GM12878 (cell line): ENCODE results near the gene GJD2. TPM values are rescaled to one million over a fixed set of nuclear protein-coding genes. Genes with fewer than 3 reads are reported as not detected.

Experiments
- ATAC-seq: fragments of 200-7000 bp; cut with Tn5 transposase; 3 replicates; pipeline ENCODE4 v1.9.1; 2020; ENCODE audit warnings: mild to moderate bottlenecking, moderate library complexity
- BruUV-seq: library from RNA; stranded (reverse); fragments of 400-500 nt; replicated peaks from 2 replicates; lab custom pipeline; 2021; lab: Mats Ljungman, UMichigan
- CTCF ChIA-PET: fragments of 300-600 bp; sonication (Branson Sonifier 250); formaldehyde crosslinking; extraction: SDS; loops from one replicate; lab custom pipeline; 2021; ENCODE audit warnings: inconsistent platforms; lab: Yijun Ruan, JAX
- POLR2A ChIA-PET: fragments of 350-600 bp; formaldehyde crosslinking; extraction: SDS; loops from one replicate; lab custom pipeline; 2021; ENCODE audit warnings: inconsistent platforms; lab: Charles Lee
- RAD21 ChIA-PET: fragments of 300-600 bp; sonication (Branson Sonifier 250); formaldehyde crosslinking; loops from one replicate; lab custom pipeline; 2023; ENCODE audit warnings: antibody characterized with exemption; ENCODE audit not compliant: unreplicated experiment; lab: Charles Lee
- SMC1A ChIA-PET: fragments of 300-600 bp; sonication (Branson Sonifier 250); formaldehyde crosslinking; loops from one replicate; lab custom pipeline; 2023; ENCODE audit not compliant: unreplicated experiment, uncharacterized antibody; lab: Charles Lee
- DNase-seq: peaks from one replicate; pipeline ENCODE4 v3.0.0-alpha.2; 2011; ENCODE audit warnings: low read depth, low spot score
- FAIRE-seq: peaks from 3 replicates; lab custom pipeline; 2011; peaks lifted over from hg19 to GRCh38; lab: Jason Lieb, UNC
- H2AFZ ChIP-seq: 2 replicates; pipeline ENCODE4 v1.6.0; 2011; ENCODE audit warnings: low read depth, low read length, control low read depth; ENCODE audit not compliant: control insufficient read depth
- H3K27ac ChIP-seq: 2 replicates; pipeline ENCODE4 v1.5.1; 2011; ENCODE audit warnings: control low read depth; ENCODE audit not compliant: control insufficient read depth, insufficient read depth
- H3K27me3 ChIP-seq, 2 experiments: replicated peaks in 1 of 2; 2 replicates each; pipeline versions ENCODE4 v1.6.0 to v1.6.1; 2011; ENCODE audit warnings: low read length in 1 of 2; ENCODE audit not compliant: control insufficient read depth in 2 of 2, insufficient read depth in 2 of 2
- H3K36me3 ChIP-seq, 2 experiments: 2 replicates each; pipeline ENCODE4 v1.5.1; 2011; ENCODE audit warnings: low read length in 1 of 2; ENCODE audit not compliant: control insufficient read depth in 2 of 2, insufficient read depth in 2 of 2
- H3K4me1 ChIP-seq: 2 replicates; pipeline ENCODE4 v1.6.1; 2011; ENCODE audit warnings: mild to moderate bottlenecking, low read length, moderate library complexity, mixed read lengths; ENCODE audit not compliant: control insufficient read depth, insufficient read depth
- H3K4me2 ChIP-seq: 2 replicates; pipeline ENCODE4 v1.6.0; 2011; ENCODE audit warnings: control low read depth; ENCODE audit not compliant: control insufficient read depth, insufficient read depth
- H3K4me3 ChIP-seq: fragments of 200-600 bp; sonication (generic); 2 replicates; pipeline ENCODE4 v1.5.1; 2016
- H3K79me2 ChIP-seq: 2 replicates; pipeline ENCODE4 v1.6.0; 2011; ENCODE audit warnings: low read length; ENCODE audit not compliant: control insufficient read depth, insufficient read depth
- H3K9ac ChIP-seq: 2 replicates; pipeline ENCODE4 v1.8.0; 2011; ENCODE audit warnings: low read length, control low read depth, mixed read lengths; ENCODE audit not compliant: control insufficient read depth, insufficient read depth
- H3K9me3 ChIP-seq: replicated peaks from 3 replicates; pipeline ENCODE4 v1.5.1; 2011; ENCODE audit warnings: mild to moderate bottlenecking, low read length; ENCODE audit not compliant: control insufficient read depth, insufficient read depth
- H4K20me1 ChIP-seq: 2 replicates; pipeline ENCODE4 v1.6.0; 2011; ENCODE audit not compliant: control insufficient read depth, insufficient read depth
- ATF3 ChIP-seq: IDR thresholded peaks from 2 replicates; pipeline ENCODE4 v1.6.1; 2011; ENCODE audit warnings: low read depth, mild to moderate bottlenecking, low read length, moderate library complexity, borderline replicate concordance; ENCODE audit errors: extremely low read depth
- CUX1 ChIP-seq: IDR thresholded peaks from 2 replicates; pipeline ENCODE4 v1.6.1; 2012; ENCODE audit warnings: improper control_type of control experiment, low read depth, low read length; ENCODE audit not compliant: insufficient replicate concordance
- E2F4 ChIP-seq: IDR thresholded peaks from 2 replicates; pipeline ENCODE4 v1.6.1; 2012; ENCODE audit warnings: low read depth, low read length, improper control_type of control experiment
- IKZF2 ChIP-seq, 2 experiments: fragments of 450-650 bp; IDR thresholded peaks; 2 replicates each; pipeline ENCODE4 v1.6.1; 2017; ENCODE audit warnings: mild to moderate bottlenecking in 2 of 2, moderate library complexity in 2 of 2
- IRF5 ChIP-seq: fragments of 450-650 bp; IDR thresholded peaks from 2 replicates; pipeline ENCODE4 v1.6.1; 2017; ENCODE audit warnings: borderline replicate concordance
- MXI1 ChIP-seq: fragments of 150-350 bp; IDR thresholded peaks from 2 replicates; pipeline ENCODE4 v1.6.1; 2011; ENCODE audit warnings: low read depth, mild to moderate bottlenecking, inconsistent platforms, low read length, improper control_type of control experiment
- MYC ChIP-seq: IDR thresholded peaks from 2 replicates; pipeline ENCODE4 v1.6.1; 2011; ENCODE audit warnings: mild to moderate bottlenecking, low read length, moderate library complexity, inconsistent platforms; ENCODE audit not compliant: insufficient read depth, insufficient replicate concordance, insufficient read length, severe bottlenecking
- NFXL1 ChIP-seq: fragments of 450-650 bp; IDR thresholded peaks from 2 replicates; pipeline ENCODE4 v1.6.1; 2017; ENCODE audit warnings: antibody characterized with exemption, mild to moderate bottlenecking, borderline replicate concordance
- PAX8 ChIP-seq: fragments of 450-650 bp; IDR thresholded peaks from 2 replicates; pipeline ENCODE4 v1.6.1; 2017; ENCODE audit warnings: mild to moderate bottlenecking, moderate library complexity
- PKNOX1 ChIP-seq: fragments of 450-650 bp; IDR thresholded peaks from 2 replicates; pipeline ENCODE4 v1.6.1; 2016; ENCODE audit warnings: mild to moderate bottlenecking
- RBBP5 ChIP-seq: fragments of 200-600 bp; sonication (generic); conservative IDR thresholded peaks from 2 replicates; pipeline ENCODE4 v1.6.1; 2016
- TCF7 ChIP-seq: IDR thresholded peaks from 2 replicates; pipeline ENCODE4 v1.6.1; 2014; ENCODE audit warnings: antibody characterized with exemption, borderline replicate concordance
- whole genome bisulfite sequencing: methylation state at CpG from one replicate; pipeline ENCODE4 v1.1.6; 2016; ENCODE audit warnings: low lambda C conversion rate; ENCODE audit not compliant: insufficient replicate concordance, insufficient coverage; ENCODE audit errors: missing lambda C conversion rate; 5-methylcytosine and 5-hydroxymethylcytosine counted together
- in situ Hi-C: fragments of 300-500 bp; cut with MboI; formaldehyde crosslinking; loops from 9 replicates; pipeline ENCODE4 v1.14.3; 2018; ENCODE audit warnings: mixed read lengths
- intact Hi-C: fragments of 100-400 bp; cut with micrococcal nuclease; formaldehyde crosslinking; loops from one replicate; pipeline ENCODE4 v1.14.2; 2022; ENCODE audit not compliant: unreplicated experiment
- polyA plus RNA-seq, 11 experiments: library from polyadenylated mRNA; depleted of rRNA in 4 of 11; unstranded in 6 of 11; stranded (reverse) in 5 of 11; fragments of >200 nt; fragmentation: Nextera tagmentation in 4 of 11; fragmentation: Illumina TruSeq in 1 of 11; extraction: Ambion mirVana in 4 of 11; extraction: Trizol in 1 of 11; gene quantifications; 1 replicate in 1 of 11; 2 replicates in 10 of 11; pipeline versions ENCODE4 v1.2.1 to v1.2.3, GENCODE V29; 2011 to 2016; ENCODE audit warnings: inconsistent platforms in 2 of 11, missing spikeins in 2 of 11, low read depth in 1 of 11
- total RNA-seq, 4 experiments: library from RNA; depleted of rRNA in 3 of 4; stranded (reverse); fragments of >200 nt in 3 of 4; fragmentation: Illumina TruSeq in 1 of 4; extraction: Trizol in 1 of 4; gene quantifications; 2 replicates each; pipeline versions ENCODE4 v1.2.1 to v1.2.3, GENCODE V29; 2013 to 2021

The GJD2 gene
- total and polyA plus RNA-seq, 10 of the 15 experiments (the other 5 are each of a cell fraction or from before 2014, with no cell fraction given), result not detected

GRCh38 chr15:34730701-34731100, 24.1 kb downstream of the GJD2 start:
- no TSS peak for BruUV-seq
- TF ChIP-seq ATF3 (no peak), TCF7 (no peak), PKNOX1 (no peak), IRF5 (no peak), MYC (no peak), NFXL1 (no peak), E2F4 (no peak), PAX8 (no peak), IKZF2 (IDR thresholded peaks at IDR 0.05) (no peak), CUX1 (no peak), RBBP5 (no peak), MXI1 (no peak)
- no peak for FAIRE-seq
- Histone ChIP-seq H3K9me3 (no peaks in the 10 kb centered on the region), H3K9ac (no peak overlapping the region), H3K27ac (no peak overlapping the region), H2AFZ (no peak overlapping the region), H3K27me3 (peaks cover 0 to 2% of the 10 kb centered on the region in 2 experiments; a peak in 1 of 4 replicates), H3K4me2 (no peak overlapping the region), H3K36me3 (no peaks in the 10 kb centered on the region), H3K79me2 (no peaks in the 10 kb centered on the region), H3K4me1 (no peaks in the 10 kb centered on the region), H3K4me3 (no peak overlapping the region), H4K20me1 (no peaks in the 10 kb centered on the region)
- ATAC-seq, result no peak
- in situ Hi-C loops (no loop called here), intact Hi-C loops (no loop called here)
- 4% methylated on average over 3 of the region's 3 CpGs for WGBS
- POLR2A ChIA-PET, result no interaction called here
- RAD21 ChIA-PET, result no interaction called here
- CTCF ChIA-PET, result no interaction called here
- DNase-seq, result no peak
- SMC1A ChIA-PET, result no interaction called here
